HepG2 (cell line): Measurements from ENCODE around the gene HAT1. TPM values are rescaled to one million over a fixed set of nuclear protein-coding genes. Genes with fewer than 3 reads are reported as not detected.
A peak's percentile ranks its signal among the peaks of the same experiment; 100 is the strongest.

Experiments
- ARID2 ChIP-seq: sonication (generic); formaldehyde crosslinking; IDR thresholded peaks from 2 replicates; pipeline ENCODE4 v1.8.1; 2022; ENCODE audit warnings: mild to moderate bottlenecking, missing genetic modification reagents, borderline replicate concordance
- ATF5 ChIP-seq: sonication (generic); formaldehyde crosslinking; IDR thresholded peaks from 2 replicates; pipeline ENCODE4 v1.4.0; 2020; ENCODE audit warnings: mild to moderate bottlenecking, low read depth, missing genetic modification reagents
- BORCS8-MEF2B ChIP-seq: sonication (generic); formaldehyde crosslinking; IDR thresholded peaks from 2 replicates; pipeline ENCODE4 v1.8.0; 2022; ENCODE audit warnings: mild to moderate bottlenecking, missing genetic modification reagents
- DNMT1 ChIP-seq: sonication (generic); formaldehyde crosslinking; IDR thresholded peaks from 2 replicates; pipeline ENCODE4 v1.5.1; 2020; ENCODE audit warnings: mild to moderate bottlenecking, missing genetic modification reagents
- EED ChIP-seq: sonication (generic); formaldehyde crosslinking; IDR thresholded peaks from 2 replicates; pipeline ENCODE4 v1.5.0; 2020; ENCODE audit warnings: mild to moderate bottlenecking, missing genetic modification reagents
- GFI1 ChIP-seq: sonication (generic); formaldehyde crosslinking; IDR thresholded peaks from 2 replicates; pipeline ENCODE4 v1.5.0; 2020; ENCODE audit warnings: missing genetic modification reagents, mild to moderate bottlenecking, borderline replicate concordance
- ISX ChIP-seq: sonication (generic); formaldehyde crosslinking; conservative IDR thresholded peaks from 2 replicates; pipeline ENCODE4 v1.5.0; 2020; ENCODE audit warnings: missing genetic modification reagents
- KDM4B ChIP-seq: sonication (generic); formaldehyde crosslinking; IDR thresholded peaks from 2 replicates; pipeline ENCODE4 v1.4.0; 2020; ENCODE audit warnings: missing genetic modification reagents
- MIER2 ChIP-seq: IDR thresholded peaks from 2 replicates; pipeline ENCODE4 v1.6.1; 2016; ENCODE audit warnings: missing biosample characterization, missing genetic modification reagents
- PPARG ChIP-seq: conservative IDR thresholded peaks from 2 replicates; pipeline ENCODE4 v1.6.1; 2016; ENCODE audit warnings: missing biosample characterization, missing genetic modification reagents
- SIX1 ChIP-seq: sonication (generic); formaldehyde crosslinking; IDR thresholded peaks from 2 replicates; pipeline ENCODE4 v1.4.0; 2020; ENCODE audit warnings: missing genetic modification reagents, borderline replicate concordance
- SMYD3 ChIP-seq: sonication (generic); formaldehyde crosslinking; IDR thresholded peaks from 2 replicates; pipeline ENCODE4 v1.8.1; 2023; ENCODE audit warnings: mild to moderate bottlenecking, missing genetic modification reagents
- SRSF1 ChIP-seq: fragments of 200-400 bp; formaldehyde crosslinking; optimal IDR thresholded peaks from 2 replicates; pipeline ENCODE3; 2017; ENCODE audit warnings: mild to moderate bottlenecking, low read depth, low read length, moderate library complexity
- SUZ12 ChIP-seq: fragments of 150-350 bp; IDR thresholded peaks from 2 replicates; pipeline ENCODE4 v1.6.1; 2014; ENCODE audit warnings: low read depth, low read length
- TRIM22 ChIP-seq: fragments of 450-650 bp; IDR thresholded peaks from 2 replicates; pipeline ENCODE4 v1.6.1; 2017
- TRIM24 ChIP-seq: sonication (generic); formaldehyde crosslinking; IDR thresholded peaks from 2 replicates; pipeline ENCODE4 v1.8.0; 2022; ENCODE audit warnings: mild to moderate bottlenecking, missing genetic modification reagents
- ZNF180 ChIP-seq: sonication (generic); formaldehyde crosslinking; IDR thresholded peaks from 2 replicates; pipeline ENCODE4 v1.4.0; 2020; ENCODE audit warnings: low read depth, missing genetic modification reagents, borderline replicate concordance
- ZNF224 ChIP-seq: sonication (generic); formaldehyde crosslinking; IDR thresholded peaks from 2 replicates; pipeline ENCODE4 v1.5.0; 2020; ENCODE audit warnings: mild to moderate bottlenecking, missing genetic modification reagents
- ZNF317 ChIP-seq: sonication (generic); formaldehyde crosslinking; IDR thresholded peaks from 2 replicates; pipeline ENCODE4 v1.5.0; 2020; ENCODE audit warnings: mild to moderate bottlenecking, missing genetic modification reagents
- ZNF354B ChIP-seq: sonication (generic); formaldehyde crosslinking; IDR thresholded peaks from 2 replicates; pipeline ENCODE4 v1.8.0; 2022; ENCODE audit warnings: mild to moderate bottlenecking, missing genetic modification reagents
- ZNF383 ChIP-seq: sonication (generic); formaldehyde crosslinking; IDR thresholded peaks from 2 replicates; pipeline ENCODE4 v1.4.0; 2020; ENCODE audit warnings: missing genetic modification reagents, mild to moderate bottlenecking, borderline replicate concordance
- ZNF577 ChIP-seq: sonication (generic); formaldehyde crosslinking; IDR thresholded peaks from 2 replicates; pipeline ENCODE4 v1.4.0; 2020; ENCODE audit warnings: mild to moderate bottlenecking, low read depth, missing genetic modification reagents, borderline replicate concordance
- ZNF589 ChIP-seq: sonication (generic); formaldehyde crosslinking; conservative IDR thresholded peaks from 2 replicates; pipeline ENCODE4 v1.8.0; 2022; ENCODE audit warnings: mild to moderate bottlenecking, moderate library complexity, missing genetic modification reagents
- ZNF660 ChIP-seq: sonication (generic); formaldehyde crosslinking; IDR thresholded peaks from 2 replicates; pipeline ENCODE4 v1.5.1; 2020; ENCODE audit warnings: mild to moderate bottlenecking, low read depth, missing genetic modification reagents, borderline replicate concordance
- ZNF709 ChIP-seq: sonication (generic); formaldehyde crosslinking; IDR thresholded peaks from 2 replicates; pipeline ENCODE4 v1.5.0; 2020; ENCODE audit warnings: mild to moderate bottlenecking, missing genetic modification reagents
- ZNF768 ChIP-seq: sonication (generic); formaldehyde crosslinking; IDR thresholded peaks from 2 replicates; pipeline ENCODE4 v1.4.0; 2020; ENCODE audit warnings: missing genetic modification reagents
- ZNF773 ChIP-seq: sonication (generic); formaldehyde crosslinking; IDR thresholded peaks from 2 replicates; pipeline ENCODE4 v1.4.0; 2020; ENCODE audit warnings: missing genetic modification reagents, borderline replicate concordance
- polyA plus RNA-seq, 8 experiments: library from polyadenylated mRNA; depleted of rRNA in 3 of 8; stranded (reverse) in 7 of 8; unstranded in 1 of 8; fragments of >200 nt; fragmentation: Illumina TruSeq in 4 of 8; extraction: Trizol in 4 of 8; gene quantifications; 2 replicates each; pipeline versions ENCODE4 v1.2.1 to v1.2.3, GENCODE V29; 2011 to 2016; ENCODE audit warnings: low read depth in 4 of 8, missing spikeins in 1 of 8, mixed read lengths in 1 of 8; ENCODE audit not compliant: insufficient read depth in 1 of 8
- total RNA-seq, 5 experiments: library from RNA; depleted of rRNA; stranded (reverse); fragments of >200 nt; fragmentation: Illumina TruSeq; extraction: Trizol; gene quantifications; 2 replicates each; pipeline ENCODE4 v1.2.3, GENCODE V29; 2016; ENCODE audit warnings: low read depth in 1 of 5
- TF ChIP-seq, protein P1 (sequence below): sonication (generic); formaldehyde crosslinking; IDR thresholded peaks from 2 replicates; pipeline ENCODE4 v1.8.0; 2022; ENCODE audit warnings: low read depth, missing genetic modification reagents

Gene HAT1
- total and polyA plus RNA-seq, 2 of the 13 experiments (the other 11 are each of a cell fraction or from before 2014, with no cell fraction given): 45.4 to 119 TPM

- TF ChIP-seq ATF5 (CRISPR knock-in tag) (peak; percentile 88; the same call in 1 of the 2 replicates), ZNF660 (CRISPR knock-in tag) (no peak), SUZ12 (0 out of 2 replicates have a peak, but pooled peaks have one; percentile 0), SMYD3 (CRISPR knock-in tag) (peak; percentile 42; the same call in 1 of the 2 replicates), BORCS8-MEF2B (CRISPR knock-in tag) (peak; percentile 99), ZNF383 (0 out of 2 replicates have a peak, but pooled peaks have one; percentile 60), ZNF773 (peak; percentile 62; the same call in 1 of the 2 replicates), TRIM24 (CRISPR knock-in tag) (no peak), MIER2 (CRISPR knock-in tag) (peak; percentile 65), ZNF180 (CRISPR knock-in tag) (0 out of 2 replicates have a peak, but pooled peaks have one; percentile 66), TRIM22 (no peak), SIX1 (CRISPR knock-in tag) (no peak), GFI1 (peak; percentile 80; the same call in 1 of the 2 replicates), ARID2 (CRISPR knock-in tag) (peak; percentile 49; the same call in 1 of the 2 replicates), DNMT1 (CRISPR knock-in tag) (0 out of 2 replicates have a peak, but pooled peaks have one; percentile 94), PPARG (CRISPR knock-in tag) (peak; percentile 75), EED (peak; percentile 99), ZNF768 (peak; percentile 82), SRSF1 (no peak), ZNF224 (CRISPR knock-in tag) (peak; percentile 85; the same call in 1 of the 2 replicates), ZNF317 (CRISPR knock-in tag) (peak; percentile 92), ZNF589 (peak; percentile 85; the same call in 1 of the 2 replicates), ISX (peak; percentile 90; the same call in 1 of the 2 replicates), ZNF709 (CRISPR knock-in tag) (peak; percentile 97), ZNF577 (CRISPR knock-in tag) (peak; percentile 93; the same call in 1 of the 2 replicates), ZNF354B (CRISPR knock-in tag) (no peak), KDM4B (CRISPR knock-in tag) (peak; percentile 91; the same call in 1 of the 2 replicates)
- TF ChIP-seq, protein P1, sequence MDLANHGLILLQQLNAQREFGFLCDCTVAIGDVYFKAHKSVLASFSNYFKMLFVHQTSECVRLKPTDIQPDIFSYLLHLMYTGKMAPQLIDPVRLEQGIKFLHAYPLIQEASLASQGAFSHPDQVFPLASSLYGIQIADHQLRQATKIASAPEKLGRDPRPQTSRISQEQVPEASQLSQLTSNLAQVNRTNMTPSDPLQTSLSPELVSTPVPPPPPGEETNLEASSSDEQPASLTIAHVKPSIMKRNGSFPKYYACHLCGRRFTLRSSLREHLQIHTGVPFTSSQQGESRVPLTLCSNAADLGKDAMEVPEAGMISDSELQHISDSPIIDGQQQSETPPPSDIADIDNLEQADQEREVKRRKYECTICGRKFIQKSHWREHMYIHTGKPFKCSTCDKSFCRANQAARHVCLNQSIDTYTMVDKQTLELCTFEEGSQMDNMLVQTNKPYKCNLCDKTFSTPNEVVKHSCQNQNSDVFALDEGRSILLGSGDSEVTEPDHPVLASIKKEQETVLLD (CRISPR knock-in tag): peak; percentile 73; the same call in 1 of the 2 replicates
Measured at GRCh38 chr2:171999604-172000469, 77.6 kb downstream of the HAT1 start, which contains the start of gene METAP1D (continued).
